CD4-positive, alpha-beta memory T cell (primary cell): ENCODE measurements around the gene ZKSCAN1. TPM values are rescaled to one million over a fixed set of nuclear protein-coding genes. Genes with fewer than 3 reads are reported as not detected.
A peak's percentile ranks its signal among the peaks of the same experiment; 100 is the strongest.

Experiments
- CTCF ChIA-PET: fragments of 350-600 bp; sonication (Branson Sonifier 250); formaldehyde crosslinking; loops from one replicate; lab custom pipeline; 2021; ENCODE audit warnings: inconsistent platforms; ENCODE audit not compliant: partially characterized antibody; lab: Charles Lee
- POLR2A ChIA-PET: fragments of 350-600 bp; sonication (Branson Sonifier 250); formaldehyde crosslinking; loops from one replicate; lab custom pipeline; 2021; ENCODE audit not compliant: partially characterized antibody; lab: Charles Lee
- DNase-seq, 5 donors: peaks; one replicate each; pipeline versions ENCODE4 v3.0.0 to v3.0.0-alpha.2; 2020 to 2022; ENCODE audit warnings: mixed read lengths in 1 of 5
- H3K27ac ChIP-seq: one replicate; pipeline ENCODE4 v1.7.0; 2013; ENCODE audit warnings: low read depth, low read length
- H3K27me3 ChIP-seq: 2 replicates; pipeline ENCODE4 v1.7.0; 2013; ENCODE audit warnings: mild to moderate bottlenecking, low read length, moderate library complexity; ENCODE audit not compliant: insufficient read depth
- H3K36me3 ChIP-seq: 2 replicates; pipeline ENCODE4 v1.7.0; 2013; ENCODE audit warnings: mild to moderate bottlenecking, low read length, moderate library complexity; ENCODE audit not compliant: insufficient read depth
- H3K4me1 ChIP-seq: 2 replicates; pipeline ENCODE4 v1.7.0; 2013; ENCODE audit warnings: mild to moderate bottlenecking, low read length, moderate library complexity; ENCODE audit not compliant: insufficient read depth
- H3K4me3 ChIP-seq, 2 donors: one replicate each; pipeline ENCODE4 v1.7.0; 2013; ENCODE audit warnings: low read length in 2 of 2, mild to moderate bottlenecking in 1 of 2
- H3K9me3 ChIP-seq, 2 donors: one replicate each; pipeline ENCODE4 v1.7.0; 2013; ENCODE audit warnings: low read length in 2 of 2, control low read depth in 1 of 2; ENCODE audit not compliant: control insufficient read depth in 1 of 2
- H3K27ac Mint-ChIP-seq, 7 donors: one replicate each; pipeline ENCODE4 v1.8.0; 2020 to 2021; ENCODE audit warnings: mixed read lengths in 7 of 7, mild to moderate bottlenecking in 6 of 7, inconsistent platforms in 3 of 7, moderate library complexity in 3 of 7
- H3K27me3 Mint-ChIP-seq, 2 donors: one replicate each; pipeline ENCODE4 v1.8.0; 2020 to 2021; ENCODE audit warnings: mixed read lengths in 2 of 2
- H3K36me3 Mint-ChIP-seq, 2 donors: one replicate each; pipeline ENCODE4 v1.8.0; 2020 to 2021; ENCODE audit warnings: mixed read lengths in 2 of 2, inconsistent platforms in 1 of 2, mild to moderate bottlenecking in 1 of 2
- H3K4me1 Mint-ChIP-seq, 4 donors: one replicate each; pipeline ENCODE4 v1.8.0; 2020 to 2021; ENCODE audit warnings: mixed read lengths in 4 of 4, mild to moderate bottlenecking in 1 of 4
- H3K4me3 Mint-ChIP-seq, 8 donors: one replicate each; pipeline ENCODE4 v1.8.0; 2020 to 2021; ENCODE audit warnings: mixed read lengths in 8 of 8, mild to moderate bottlenecking in 7 of 8, moderate library complexity in 6 of 8, inconsistent platforms in 3 of 8
- H3K9me3 Mint-ChIP-seq, 8 donors: one replicate each; pipeline ENCODE4 v1.8.0; 2020 to 2021; ENCODE audit warnings: mixed read lengths in 8 of 8, mild to moderate bottlenecking in 5 of 8, inconsistent platforms in 3 of 8, moderate library complexity in 1 of 8
- intact Hi-C: fragments of 100-400 bp; cut with micrococcal nuclease; formaldehyde crosslinking; loops from one replicate; pipeline ENCODE4 v1.15.1; 2023
- polyA plus RNA-seq, 2 donors: library from polyadenylated mRNA; unstranded; fragments of 300-500 nt; fragmentation: Illumina TruSeq; gene quantifications; one replicate each; pipeline ENCODE4 v1.2.3, GENCODE V29; 2021
- total RNA-seq, 2 experiments: library from RNA; stranded (reverse); gene quantifications; one replicate each; pipeline ENCODE4 v1.2.3, GENCODE V29; 2021

ZKSCAN1 gene
- total and polyA plus RNA-seq, 4 experiments from 2014 or later = 25.0 to 101 (median 70.9) TPM

DNA sequence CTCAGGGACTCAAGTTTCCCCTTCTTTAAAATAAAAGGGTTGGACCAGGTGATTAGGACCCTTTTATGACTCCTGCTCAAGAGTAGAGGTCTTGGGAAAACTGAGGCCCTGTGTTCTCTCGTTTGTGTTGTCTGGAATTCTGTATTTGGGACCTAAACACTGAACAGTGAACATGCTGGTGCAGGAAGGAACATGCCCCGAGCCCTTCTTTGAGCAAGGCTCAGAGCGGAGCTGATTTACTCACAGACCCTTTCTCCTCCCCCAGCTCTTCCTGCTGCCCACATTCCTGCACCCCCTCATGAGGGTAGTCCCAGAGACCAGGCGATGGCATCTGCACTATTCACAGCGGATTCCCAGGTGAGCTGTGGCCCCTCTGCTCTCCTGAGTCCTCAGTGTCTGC lies 14.2 kb downstream of the ZKSCAN1 start:
- POLR2A ChIA-PET = interaction anchor here (0.7 to 0.8 kb wide), 2 partner anchors 14 to 99 kb away, joined by 3 read pairs; partner anchors contain the start of gene ZKSCAN1
- CTCF ChIA-PET = interaction anchor here (0.9 to 1.6 kb wide), 4 partner anchors 10 to 38 kb away, joined by 3 to 5 read pairs (median 4); partner anchors contain the start of gene ZSCAN21
- Mint-ChIP-seq H3K36me3 (peaks cover 49 to 60% of the 10 kb centered on the region in 2 donors), H3K9me3 (no peaks in the 10 kb centered on the region), H3K27me3 (no peaks in the 10 kb centered on the region), H3K27ac (peak overlapping the region in 1 of 7 donors; percentile 77), H3K4me1 (peaks cover 0 to 1% (median 0%) of the 10 kb centered on the region in 4 donors), H3K4me3 (no peak overlapping the region)
- H3K4me3 ChIP-seq = no peak overlapping the region
- H3K36me3 ChIP-seq = peaks cover 59% of the 10 kb centered on the region
- H3K9me3 ChIP-seq = no peaks in the 10 kb centered on the region
- intact Hi-C loops = no loop called here
- no peaks in the 10 kb centered on the region for H3K27me3 ChIP-seq
- DNase-seq = no peak
- no peaks in the 10 kb centered on the region for H3K4me1 ChIP-seq
- no peak overlapping the region for H3K27ac ChIP-seq

DNA sequence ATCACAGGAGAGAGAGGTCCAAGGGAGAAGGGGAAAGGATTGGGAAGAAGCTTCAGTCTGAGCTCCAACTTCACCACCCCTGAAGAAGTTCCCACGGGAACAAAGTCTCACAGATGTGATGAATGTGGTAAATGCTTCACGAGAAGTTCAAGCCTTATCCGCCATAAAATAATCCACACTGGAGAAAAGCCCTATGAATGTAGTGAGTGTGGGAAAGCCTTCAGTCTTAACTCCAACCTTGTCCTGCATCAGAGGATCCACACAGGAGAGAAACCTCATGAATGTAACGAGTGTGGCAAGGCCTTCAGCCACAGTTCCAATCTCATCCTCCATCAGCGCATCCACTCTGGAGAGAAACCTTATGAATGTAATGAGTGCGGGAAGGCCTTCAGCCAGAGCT lies 18.1 kb downstream of the ZKSCAN1 start:
- CTCF ChIA-PET = no interaction called here
- no peak overlapping the region for H3K4me3 ChIP-seq
- Mint-ChIP-seq H3K4me1 (peaks cover 0 to 1% (median under 1%) of the 10 kb centered on the region in 4 donors), H3K27me3 (no peaks in the 10 kb centered on the region), H3K9me3 (no peaks in the 10 kb centered on the region), H3K36me3 (peaks cover 50 to 65% of the 10 kb centered on the region in 2 donors), H3K4me3 (no peak overlapping the region), H3K27ac (peak overlapping the region in 1 of 7 donors; percentile 4)
- DNase-seq = no peak
- H3K27ac ChIP-seq = no peak overlapping the region
- POLR2A ChIA-PET = no interaction called here
- intact Hi-C loops = no loop called here
- peaks cover 54% of the 10 kb centered on the region for H3K36me3 ChIP-seq
- no peaks in the 10 kb centered on the region for H3K4me1 ChIP-seq
- H3K9me3 ChIP-seq = no peaks in the 10 kb centered on the region
- no peaks in the 10 kb centered on the region for H3K27me3 ChIP-seq

DNA sequence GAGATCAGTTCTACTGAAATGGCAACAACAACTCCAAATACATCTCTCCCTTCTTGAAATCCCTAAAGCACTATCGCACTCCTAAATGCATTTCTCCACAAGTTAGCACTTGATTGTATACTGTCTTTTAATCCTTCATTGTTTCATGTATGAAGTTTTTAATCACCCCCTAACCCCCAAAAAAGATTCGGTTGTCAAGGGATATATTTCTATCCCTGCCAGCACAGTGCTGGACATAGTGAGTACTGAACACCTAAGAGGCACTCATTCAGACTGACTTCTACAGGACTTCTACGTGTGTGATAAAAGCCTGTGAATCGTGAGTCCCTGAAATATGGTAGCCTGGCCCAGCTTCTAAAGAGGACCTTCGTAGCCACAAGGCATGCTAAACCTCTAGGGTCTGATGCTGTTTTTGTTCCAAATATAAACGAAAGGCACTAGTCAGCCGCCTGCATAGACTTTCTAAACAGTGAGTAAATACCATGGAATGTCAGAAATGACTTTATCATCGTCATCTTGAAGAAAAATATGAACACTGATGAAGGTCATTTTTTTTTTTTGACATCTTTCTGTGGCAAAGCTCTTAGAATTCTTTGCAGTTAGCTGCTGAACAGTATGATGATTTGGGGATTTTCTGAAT lies 19.6 kb downstream of the ZKSCAN1 start:
- Histone ChIP-seq H3K27ac (no peak overlapping the region), H3K27me3 (no peaks in the 10 kb centered on the region), H3K4me1 (no peaks in the 10 kb centered on the region), H3K4me3 (no peak overlapping the region), H3K9me3 (no peaks in the 10 kb centered on the region), H3K36me3 (peaks cover 51% of the 10 kb centered on the region)
- ChIA-PET CTCF (no interaction called here), POLR2A (no interaction called here)
- intact Hi-C loops = no loop called here
- no peak for DNase-seq
- H3K9me3 Mint-ChIP-seq = no peaks in the 10 kb centered on the region
- H3K4me1 Mint-ChIP-seq = peaks cover 0 to 1% (median under 1%) of the 10 kb centered on the region in 4 donors
- H3K27ac Mint-ChIP-seq = peak overlapping the region in 1 of 7 donors; percentile 1
- peaks cover 46 to 59% of the 10 kb centered on the region in 2 donors for H3K36me3 Mint-ChIP-seq
- H3K27me3 Mint-ChIP-seq = no peaks in the 10 kb centered on the region
- H3K4me3 Mint-ChIP-seq = no peak overlapping the region

DNA sequence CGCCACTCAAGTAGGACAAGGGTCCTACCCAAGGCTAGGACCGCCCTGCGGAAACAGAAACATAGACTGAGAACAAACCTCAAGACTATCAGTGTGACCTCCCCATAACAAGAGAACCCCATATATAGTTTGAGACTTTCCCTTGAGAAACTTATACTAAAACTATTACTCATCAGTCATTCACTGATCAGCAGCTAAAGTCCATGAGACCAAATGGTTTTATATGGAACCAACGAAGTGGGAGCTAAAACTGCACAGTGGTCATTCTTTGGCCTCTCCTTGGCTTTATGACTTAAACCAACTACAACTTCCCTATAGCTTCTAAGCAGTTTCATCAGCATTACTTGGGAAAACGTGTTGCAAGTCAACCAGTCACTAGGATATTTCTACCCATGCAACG lies 20.5 kb downstream of the ZKSCAN1 start:
- Mint-ChIP-seq H3K36me3 (peaks cover 37 to 51% of the 10 kb centered on the region in 2 donors), H3K4me3 (no peak overlapping the region), H3K4me1 (peaks cover 0 to 8% (median 3%) of the 10 kb centered on the region in 4 donors), H3K27ac (no peak overlapping the region), H3K27me3 (no peaks in the 10 kb centered on the region), H3K9me3 (no peaks in the 10 kb centered on the region)
- peaks cover 42% of the 10 kb centered on the region for H3K36me3 ChIP-seq
- H3K9me3 ChIP-seq = no peaks in the 10 kb centered on the region
- no peaks in the 10 kb centered on the region for H3K27me3 ChIP-seq
- H3K27ac ChIP-seq = no peak overlapping the region
- ChIA-PET CTCF (no interaction called here), POLR2A (no interaction called here)
- H3K4me3 ChIP-seq = no peak overlapping the region
- H3K4me1 ChIP-seq = no peaks in the 10 kb centered on the region
- no peak for DNase-seq
- intact Hi-C loops = no loop called here

DNA sequence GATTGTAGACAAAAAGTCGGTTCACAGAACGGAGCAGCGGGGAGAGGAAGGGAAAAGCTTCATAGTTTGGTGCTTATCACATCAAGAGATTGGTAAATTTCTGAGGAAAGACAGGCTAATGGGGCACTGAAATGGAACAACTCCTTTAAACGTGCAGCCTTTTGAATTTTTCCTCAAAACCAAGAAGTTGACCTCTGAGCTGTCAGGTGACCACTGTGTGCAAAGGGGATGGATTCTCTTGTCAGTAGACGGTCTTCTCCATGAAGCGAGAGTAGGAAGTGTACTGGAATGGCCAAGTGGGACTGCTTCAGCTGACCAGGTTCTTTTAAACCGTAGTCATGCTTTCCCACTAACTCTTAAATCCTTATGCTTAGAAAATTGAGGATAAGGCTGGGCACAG lies 22.9 kb downstream of the ZKSCAN1 start:
- H3K27ac Mint-ChIP-seq = peak overlapping the region in 1 of 7 donors; percentile 41
- POLR2A ChIA-PET = no interaction called here
- Histone ChIP-seq H3K36me3 (peaks cover 28% of the 10 kb centered on the region), H3K27me3 (no peaks in the 10 kb centered on the region), H3K4me3 (no peak overlapping the region), H3K9me3 (no peaks in the 10 kb centered on the region), H3K4me1 (no peaks in the 10 kb centered on the region), H3K27ac (no peak overlapping the region)
- no peak overlapping the region for H3K4me3 Mint-ChIP-seq
- peaks cover 4 to 14% (median 5%) of the 10 kb centered on the region in 4 donors for H3K4me1 Mint-ChIP-seq
- no peak for DNase-seq
- intact Hi-C loops = no loop called here
- H3K36me3 Mint-ChIP-seq = peaks cover 22 to 35% of the 10 kb centered on the region in 2 donors
- no peaks in the 10 kb centered on the region for H3K9me3 Mint-ChIP-seq
- H3K27me3 Mint-ChIP-seq = no peaks in the 10 kb centered on the region
- CTCF ChIA-PET = no interaction called here

DNA sequence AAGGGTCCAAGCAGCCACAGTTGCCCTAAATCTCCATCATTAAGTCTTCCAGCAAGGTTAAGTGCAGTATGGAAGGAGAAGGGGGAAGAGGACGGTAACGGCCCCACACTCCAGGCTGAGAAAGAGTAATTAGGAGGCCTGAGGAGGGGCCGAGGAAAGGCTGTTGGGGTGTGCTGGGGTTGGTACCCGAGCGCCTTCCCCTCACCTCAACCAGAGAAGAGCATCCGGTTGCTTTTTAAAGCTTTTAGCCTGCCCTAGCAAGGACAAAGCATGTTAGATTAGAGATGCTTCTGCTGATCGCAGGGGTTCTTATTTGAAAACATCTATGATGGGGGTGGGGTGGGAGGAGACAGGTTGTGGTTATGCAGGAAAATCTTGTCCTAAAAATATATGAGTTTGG lies 25.2 kb downstream of the ZKSCAN1 start:
- Histone ChIP-seq H3K4me1 (no peaks in the 10 kb centered on the region), H3K4me3 (no peak overlapping the region), H3K36me3 (peaks cover 5% of the 10 kb centered on the region), H3K9me3 (no peaks in the 10 kb centered on the region), H3K27ac (no peak overlapping the region), H3K27me3 (no peaks in the 10 kb centered on the region)
- Mint-ChIP-seq H3K27me3 (no peaks in the 10 kb centered on the region), H3K36me3 (peaks cover 5 to 13% of the 10 kb centered on the region in 2 donors), H3K4me3 (no peak overlapping the region), H3K27ac (peak overlapping the region in 2 of 7 donors; percentile 13 to 82), H3K9me3 (no peaks in the 10 kb centered on the region), H3K4me1 (peaks cover 5 to 14% (median 8%) of the 10 kb centered on the region in 4 donors)
- ChIA-PET POLR2A (no interaction called here), CTCF (no interaction called here)
- intact Hi-C loops = no loop called here
- no peak for DNase-seq

DNA sequence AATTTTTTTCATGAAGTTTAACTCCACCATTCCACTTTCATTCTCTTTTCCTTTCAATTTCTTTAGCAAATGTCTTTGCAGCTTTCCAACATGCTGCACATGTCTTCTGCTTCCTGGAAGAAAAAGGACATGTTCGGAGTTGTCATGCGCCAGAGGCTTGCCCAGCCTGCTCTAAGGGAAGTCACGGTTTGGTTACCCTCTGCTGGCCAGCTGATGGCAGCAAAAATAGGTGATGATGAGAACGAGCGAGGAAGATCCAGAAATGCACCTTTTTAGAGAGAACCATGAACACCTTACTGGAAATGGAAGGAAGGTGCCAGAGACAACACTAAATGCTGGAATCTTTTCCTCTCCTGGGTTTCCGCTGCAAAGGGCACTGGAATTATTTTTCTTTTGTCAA lies 29.3 kb downstream of the ZKSCAN1 start:
- Histone ChIP-seq H3K27me3 (no peaks in the 10 kb centered on the region), H3K9me3 (no peaks in the 10 kb centered on the region), H3K36me3 (no peaks in the 10 kb centered on the region), H3K27ac (no peak overlapping the region), H3K4me1 (peaks cover 7% of the 10 kb centered on the region), H3K4me3 (no peak overlapping the region)
- Mint-ChIP-seq H3K27me3 (no peaks in the 10 kb centered on the region), H3K4me3 (peak overlapping the region in 3 of 8 donors; percentile 6 to 53 (median 48)), H3K27ac (peak overlapping the region in 2 of 7 donors; percentile 37 to 44), H3K9me3 (peaks cover 0 to under 1% (median 0%) of the 10 kb centered on the region in 8 donors), H3K4me1 (peaks cover 8 to 21% (median 15%) of the 10 kb centered on the region in 4 donors), H3K36me3 (peaks cover 0 to 6% of the 10 kb centered on the region in 2 donors)
- CTCF ChIA-PET = interaction anchor here (0.6 kb wide), 2 partner anchors 23 to 44 kb away, joined by 3 read pairs; no protein-coding TSS in a partner anchor
- intact Hi-C loops = no loop called here
- POLR2A ChIA-PET = no interaction called here
- DNase-seq = no peak
